HG03196 (cell line): ENCODE results near the gene JMJD1C.
"Not testable (repeated sequence)": the region's sequence is repeated elsewhere in the genome, so short reads cannot be mapped to it uniquely, and the experiment has no call there.

Source experiments
- ATAC-seq: cut with Tn5 transposase; IDR thresholded peaks from one replicate; pipeline ENCODE4 v1.9.1; 2021; ENCODE audit not compliant: unreplicated experiment

JMJD1C gene

GRCh38 chr10:63409465-63410027 lies 56.2 kb downstream of the JMJD1C start:
- no peak for ATAC-seq

- no peak for ATAC-seq
These were observed 58.6 kb downstream of the JMJD1C start for GRCh38 chr10:63407136-63407662.

GRCh38 chr10:63396133-63396761 lies 69.5 kb downstream of the JMJD1C start:
- no peak for ATAC-seq

- no peak for ATAC-seq
These were observed 72.7 kb downstream of the JMJD1C start for GRCh38 chr10:63393050-63393449.

GRCh38 chr10:63392224-63392623 lies 73.6 kb downstream of the JMJD1C start:
- ATAC-seq: no peak

- ATAC-seq: no peak
These were observed 74.0 kb downstream of the JMJD1C start for GRCh38 chr10:63391812-63392211.

GRCh38 chr10:63390521-63390920 lies 75.3 kb downstream of the JMJD1C start:
- ATAC-seq: no peak

- no peak for ATAC-seq
These were observed 77.3 kb downstream of the JMJD1C start for GRCh38 chr10:63388421-63389031.

GRCh38 chr10:63385254-63385653 lies 80.5 kb downstream of the JMJD1C start:
- ATAC-seq: no peak

GRCh38 chr10:63384675-63385074 lies 81.1 kb downstream of the JMJD1C start:
- ATAC-seq: no peak

- no peak for ATAC-seq
These were observed 81.8 kb downstream of the JMJD1C start for GRCh38 chr10:63384001-63384400.

GRCh38 chr10:63383141-63383540 lies 82.6 kb downstream of the JMJD1C start:
- ATAC-seq: no peak

- no peak for ATAC-seq
These were observed 83.7 kb downstream of the JMJD1C start for GRCh38 chr10:63382066-63382465.

GRCh38 chr10:63377305-63377661 lies 88.5 kb downstream of the JMJD1C start:
- not testable (repeated sequence) for ATAC-seq

- peak; percentile 97 for ATAC-seq
These were observed 89.0 kb downstream of the JMJD1C start for GRCh38 chr10:63376560-63377304.

GRCh38 chr10:63375859-63376258 lies 89.9 kb downstream of the JMJD1C start:
- ATAC-seq: no peak

GRCh38 chr10:63375458-63375857 lies 90.3 kb downstream of the JMJD1C start:
- ATAC-seq: no peak

- no peak for ATAC-seq
These were observed 90.8 kb downstream of the JMJD1C start for GRCh38 chr10:63374991-63375390.

- no peak for ATAC-seq
These were observed 92.6 kb downstream of the JMJD1C start for GRCh38 chr10:63373176-63373575.

GRCh38 chr10:63369711-63370110 lies 96.1 kb downstream of the JMJD1C start:
- no peak for ATAC-seq

GRCh38 chr10:63368365-63368764 lies 97.4 kb downstream of the JMJD1C start:
- no peak for ATAC-seq

- ATAC-seq: no peak
These were observed 98.8 kb downstream of the JMJD1C start for GRCh38 chr10:63366933-63367332.
